Gastroesophageal sphincter (tissue), 3 donors: ENCODE measurements around the gene C1GALT1C1L.

ENCODE experiments used
- POLR2A ChIP-seq, 2 donors: fragments of 450-650 bp; IDR thresholded peaks; one replicate each; pipeline ENCODE4 v1.6.1; 2017; ENCODE audit warnings: antibody characterized with exemption in 2 of 2, mild to moderate bottlenecking in 2 of 2, moderate library complexity in 1 of 2
- TF ChIP-seq, protein P1 (sequence below), 4 experiments: fragments of 200-600 bp in 2 of 4; fragments of 450-650 bp in 2 of 4; sonication (generic) in 1 of 4; IDR thresholded peaks; one replicate each; pipeline ENCODE4 v1.5.1; 2017 to 2019; ENCODE audit warnings: antibody characterized with exemption in 4 of 4, mild to moderate bottlenecking in 2 of 4, moderate library complexity in 2 of 4

DNA sequence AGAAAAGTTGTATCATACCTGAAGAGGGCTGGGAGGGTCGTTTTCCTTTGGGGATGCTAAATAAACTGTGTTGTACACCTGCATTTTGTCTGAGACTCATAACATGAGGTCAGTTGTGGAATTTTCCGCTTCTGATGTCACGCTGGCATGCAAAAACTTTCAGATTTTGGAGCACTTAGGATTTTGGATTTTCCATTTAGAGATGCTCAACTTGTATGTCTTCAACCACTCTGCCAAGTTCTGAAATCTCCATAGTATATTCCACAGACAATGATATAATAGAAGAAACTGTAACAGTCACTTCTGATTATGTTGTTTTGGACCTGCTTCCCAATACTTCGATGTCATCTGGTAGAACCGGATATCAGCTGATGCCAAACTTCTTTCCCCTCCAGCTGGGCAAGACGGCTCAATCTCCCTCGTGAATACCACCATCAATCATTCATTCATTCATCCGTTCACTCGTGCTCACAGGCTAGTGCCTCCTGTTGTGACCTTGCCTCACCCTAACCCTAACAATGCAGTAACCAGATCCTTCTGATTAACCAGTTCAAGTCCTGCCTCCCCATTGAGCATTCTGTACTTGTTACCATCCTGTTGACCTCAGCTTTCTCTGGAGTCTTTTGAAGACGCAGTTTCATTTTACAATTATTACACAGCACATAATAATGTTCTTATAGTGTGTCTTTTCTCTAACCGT lies 44.5 kb downstream of the C1GALT1C1L start:
- TF ChIP-seq, protein P1, sequence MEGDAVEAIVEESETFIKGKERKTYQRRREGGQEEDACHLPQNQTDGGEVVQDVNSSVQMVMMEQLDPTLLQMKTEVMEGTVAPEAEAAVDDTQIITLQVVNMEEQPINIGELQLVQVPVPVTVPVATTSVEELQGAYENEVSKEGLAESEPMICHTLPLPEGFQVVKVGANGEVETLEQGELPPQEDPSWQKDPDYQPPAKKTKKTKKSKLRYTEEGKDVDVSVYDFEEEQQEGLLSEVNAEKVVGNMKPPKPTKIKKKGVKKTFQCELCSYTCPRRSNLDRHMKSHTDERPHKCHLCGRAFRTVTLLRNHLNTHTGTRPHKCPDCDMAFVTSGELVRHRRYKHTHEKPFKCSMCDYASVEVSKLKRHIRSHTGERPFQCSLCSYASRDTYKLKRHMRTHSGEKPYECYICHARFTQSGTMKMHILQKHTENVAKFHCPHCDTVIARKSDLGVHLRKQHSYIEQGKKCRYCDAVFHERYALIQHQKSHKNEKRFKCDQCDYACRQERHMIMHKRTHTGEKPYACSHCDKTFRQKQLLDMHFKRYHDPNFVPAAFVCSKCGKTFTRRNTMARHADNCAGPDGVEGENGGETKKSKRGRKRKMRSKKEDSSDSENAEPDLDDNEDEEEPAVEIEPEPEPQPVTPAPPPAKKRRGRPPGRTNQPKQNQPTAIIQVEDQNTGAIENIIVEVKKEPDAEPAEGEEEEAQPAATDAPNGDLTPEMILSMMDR (IDR thresholded peaks at IDR 0.05), result no peak
- no peak for TF ChIP-seq POLR2A (IDR thresholded peaks at IDR 0.05)
